GM12892 (cell line): ENCODE data around the gene MYRFL.

Experiments used
- POLR2A ChIP-seq: IDR thresholded peaks from 2 replicates; pipeline ENCODE4 v1.6.1; 2011; ENCODE audit warnings: low read depth, low read length, control low read depth
- POLR2AphosphoS5 ChIP-seq: IDR thresholded peaks from 2 replicates; pipeline ENCODE4 v1.6.1; 2011; ENCODE audit warnings: low read depth, low read length, control low read depth
- TAF1 ChIP-seq: IDR thresholded peaks from 2 replicates; pipeline ENCODE4 v1.6.1; 2011; ENCODE audit warnings: low read depth, mild to moderate bottlenecking, control low read depth, low read length, borderline replicate concordance

- TF ChIP-seq TAF1 (no peak), POLR2AphosphoS5 (no peak), POLR2A (no peak)
Observed at GRCh38 chr12:69988481-69989321, 163.7 kb downstream of the MYRFL start.
